GM23338 (cell line): ENCODE measurements around the gene KHSRP. TPM values are rescaled to one million over a fixed set of nuclear protein-coding genes. Genes with fewer than 3 reads are reported as not detected.

ENCODE experiments used
- ATAC-seq: fragments of 200-7000 bp; cut with Tn5 transposase; 3 replicates; pipeline ENCODE4 v1.9.1; 2020
- DNase-seq: peaks from one replicate; pipeline ENCODE4 v3.0.0-alpha.2; 2015; ENCODE audit warnings: low spot score
- H2AFZ ChIP-seq: fragments of 200-600 bp; sonication (generic); 2 replicates; pipeline ENCODE4 v1.8.0; 2016; ENCODE audit warnings: antibody characterized with exemption, mild to moderate bottlenecking, moderate library complexity
- H3F3A ChIP-seq: fragments of 200-600 bp; sonication (generic); replicated peaks from 2 replicates; pipeline ENCODE4 v1.8.0; 2017; ENCODE audit warnings: antibody characterized with exemption, mixed run types, low read depth
- H3K27ac ChIP-seq: fragments of 200-600 bp; sonication (generic); 2 replicates; pipeline ENCODE4 v1.6.1; 2016; ENCODE audit warnings: low read depth
- H3K27me3 ChIP-seq: fragments of 200-600 bp; sonication (generic); 2 replicates; pipeline ENCODE4 v1.8.0; 2016; ENCODE audit warnings: mild to moderate bottlenecking, mixed run types, moderate library complexity; ENCODE audit not compliant: insufficient read depth
- H3K36me3 ChIP-seq: fragments of 200-600 bp; sonication (generic); 2 replicates; pipeline ENCODE4 v1.8.0; 2016; ENCODE audit warnings: mild to moderate bottlenecking; ENCODE audit not compliant: insufficient read depth
- H3K4me1 ChIP-seq: fragments of 200-600 bp; sonication (generic); 2 replicates; pipeline ENCODE4 v1.8.0; 2016; ENCODE audit warnings: mild to moderate bottlenecking, moderate library complexity; ENCODE audit not compliant: insufficient read depth
- H3K4me2 ChIP-seq: fragments of 200-600 bp; sonication (generic); 2 replicates; pipeline ENCODE4 v1.7.1; 2017; ENCODE audit warnings: mixed run types
- H3K4me3 ChIP-seq: fragments of 200-600 bp; sonication (generic); 2 replicates; pipeline ENCODE4 v1.6.1; 2016; ENCODE audit warnings: mixed run types
- H3K79me2 ChIP-seq: fragments of 200-600 bp; sonication (generic); replicated peaks from 2 replicates; pipeline ENCODE4 v1.8.0; 2017; ENCODE audit warnings: mild to moderate bottlenecking; ENCODE audit not compliant: insufficient read depth
- H3K9me2 ChIP-seq: fragments of 200-600 bp; sonication (generic); 2 replicates; pipeline ENCODE4 v1.8.0; 2017; ENCODE audit not compliant: insufficient read depth
- H4K20me1 ChIP-seq: fragments of 200-600 bp; sonication (generic); replicated peaks from 2 replicates; pipeline ENCODE4 v1.8.0; 2017; ENCODE audit warnings: mild to moderate bottlenecking; ENCODE audit not compliant: insufficient read depth
- H3K27ac Mint-ChIP-seq: 2 replicates; pipeline ENCODE4 v1.8.0; 2020; ENCODE audit warnings: inconsistent platforms, mild to moderate bottlenecking, moderate library complexity, mixed read lengths
- H3K27me3 Mint-ChIP-seq: 3 replicates; pipeline ENCODE4 v1.8.0; 2022; ENCODE audit warnings: low read depth, mild to moderate bottlenecking, moderate library complexity, mixed read lengths, inconsistent platforms; ENCODE audit not compliant: insufficient read depth, poor library complexity
- H3K36me3 Mint-ChIP-seq: 3 replicates; pipeline ENCODE4 v1.8.0; 2021; ENCODE audit warnings: low read depth, mild to moderate bottlenecking, inconsistent platforms, moderate library complexity, mixed read lengths
- H3K4me1 Mint-ChIP-seq: 3 replicates; pipeline ENCODE4 v1.8.0; 2020; ENCODE audit warnings: mild to moderate bottlenecking, inconsistent platforms, mixed read lengths
- H3K4me3 Mint-ChIP-seq: 3 replicates; pipeline ENCODE4 v1.8.0; 2021; ENCODE audit warnings: moderate library complexity, mild to moderate bottlenecking, inconsistent platforms, mixed read lengths
- H3K9me3 Mint-ChIP-seq: 3 replicates; pipeline ENCODE4 v1.8.0; 2020; ENCODE audit warnings: moderate library complexity, mild to moderate bottlenecking, inconsistent platforms, mixed read lengths
- CREB1 ChIP-seq: fragments of 250-450 bp; sonication (Bioruptor Pico); IDR thresholded peaks from 2 replicates; pipeline ENCODE4 v1.5.0; 2020; ENCODE audit warnings: low read depth, mild to moderate bottlenecking, moderate library complexity
- EZH2 ChIP-seq: fragments of 200-600 bp; sonication (generic); IDR thresholded peaks from one replicate; pipeline ENCODE4 v1.8.0; 2017; ENCODE audit warnings: antibody characterized with exemption, mild to moderate bottlenecking, low read depth; ENCODE audit not compliant: unreplicated experiment
- EZH2phosphoT487 ChIP-seq: fragments of 200-600 bp; sonication (generic); IDR thresholded peaks from one replicate; pipeline ENCODE4 v1.8.1; 2018; ENCODE audit warnings: antibody characterized with exemption; ENCODE audit not compliant: unreplicated experiment
- POLR2AphosphoS5 ChIP-seq: IDR thresholded peaks from 2 replicates; pipeline ENCODE4 v1.6.1; 2016; ENCODE audit warnings: antibody characterized with exemption, low read depth
- STAT1 ChIP-seq: IDR thresholded peaks from one replicate; pipeline ENCODE4 v1.6.1; 2016; ENCODE audit warnings: antibody characterized with exemption; ENCODE audit not compliant: unreplicated experiment
- ZNF114 ChIP-seq: fragments of 250-450 bp; sonication (Bioruptor Pico); IDR thresholded peaks from 2 replicates; pipeline ENCODE4 v1.5.0; 2020; ENCODE audit warnings: mild to moderate bottlenecking, moderate library complexity
- ZNF331 ChIP-seq: fragments of 250-450 bp; sonication (Bioruptor Pico); IDR thresholded peaks from 2 replicates; pipeline ENCODE4 v1.5.0; 2020; ENCODE audit warnings: low read depth, mild to moderate bottlenecking, moderate library complexity
- polyA plus RNA-seq: library from polyadenylated mRNA; unstranded; fragments of >200 nt; fragmentation: Nextera tagmentation; extraction: Ambion mirVana; gene quantifications from 2 replicates; pipeline ENCODE4 v1.2.1, GENCODE V29; 2016
- total RNA-seq: library from RNA; depleted of rRNA; stranded (reverse); fragments of >200 nt; shearing (Covaris generic); gene quantifications from 2 replicates; pipeline ENCODE4 v1.2.3, GENCODE V29; 2014
- TF ChIP-seq, protein P1 (sequence below): IDR thresholded peaks from 2 replicates; pipeline ENCODE4 v1.6.1; 2016; ENCODE audit warnings: antibody characterized with exemption
- TF ChIP-seq, protein P2 (sequence below): fragments of 250-450 bp; sonication (Bioruptor Pico); IDR thresholded peaks from 2 replicates; pipeline ENCODE4 v1.5.0; 2020; ENCODE audit warnings: mild to moderate bottlenecking, moderate library complexity
- TF ChIP-seq, protein P3 (sequence below), 2 experiments: fragments of 200-600 bp in 1 of 2; sonication (generic) in 1 of 2; conservative IDR thresholded peaks; 2 replicates each; pipeline versions ENCODE4 v1.5.1 to v1.6.1; 2016 to 2017; ENCODE audit warnings: antibody characterized with exemption in 2 of 2, low read depth in 2 of 2, mild to moderate bottlenecking in 2 of 2, moderate library complexity in 1 of 2
- TF ChIP-seq, protein P4 (sequence below): IDR thresholded peaks from one replicate; pipeline ENCODE4 v1.6.1; 2018; ENCODE audit warnings: antibody characterized with exemption; ENCODE audit not compliant: unreplicated experiment

Gene KHSRP
- total and polyA plus RNA-seq, 2 experiments from 2014 or later = 129 to 359 TPM

DNA sequence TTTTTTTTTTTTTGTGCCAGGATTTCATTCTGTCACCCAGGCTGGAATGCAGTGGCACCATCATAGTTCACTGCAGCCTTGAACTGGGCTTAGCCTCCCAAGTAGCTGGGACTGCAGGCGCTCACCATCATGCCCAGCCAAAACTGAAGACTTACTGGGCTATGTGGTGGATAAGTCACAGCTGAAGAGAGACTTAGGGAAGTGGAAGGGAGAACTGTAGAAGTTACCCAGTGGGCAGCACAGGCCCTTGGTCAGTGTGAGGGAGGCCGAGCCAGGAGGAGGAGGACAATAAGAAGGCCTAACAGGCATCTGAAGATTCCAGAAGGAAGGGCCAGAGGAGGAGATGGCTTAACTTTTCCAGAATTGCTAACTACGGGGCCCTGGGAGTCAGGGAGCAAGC is 44.9 kb downstream of the KHSRP start:
- H3K4me1 ChIP-seq = peaks cover under 1% of the 10 kb centered on the region; the same call in 1 of the 2 replicates
- H3K27me3 Mint-ChIP-seq = peaks cover 3% of the 10 kb centered on the region
- no peak overlapping the region for H3K27ac ChIP-seq
- peaks cover 15% of the 10 kb centered on the region for H3K36me3 ChIP-seq
- no peak for TF ChIP-seq POLR2AphosphoS5
- TF ChIP-seq CREB1 (CRISPR knock-in tag) = no peak
- TF ChIP-seq, protein P1, sequence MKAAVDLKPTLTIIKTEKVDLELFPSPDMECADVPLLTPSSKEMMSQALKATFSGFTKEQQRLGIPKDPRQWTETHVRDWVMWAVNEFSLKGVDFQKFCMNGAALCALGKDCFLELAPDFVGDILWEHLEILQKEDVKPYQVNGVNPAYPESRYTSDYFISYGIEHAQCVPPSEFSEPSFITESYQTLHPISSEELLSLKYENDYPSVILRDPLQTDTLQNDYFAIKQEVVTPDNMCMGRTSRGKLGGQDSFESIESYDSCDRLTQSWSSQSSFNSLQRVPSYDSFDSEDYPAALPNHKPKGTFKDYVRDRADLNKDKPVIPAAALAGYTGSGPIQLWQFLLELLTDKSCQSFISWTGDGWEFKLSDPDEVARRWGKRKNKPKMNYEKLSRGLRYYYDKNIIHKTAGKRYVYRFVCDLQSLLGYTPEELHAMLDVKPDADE = no peak
- TF ChIP-seq ZNF331 (CRISPR knock-in tag) = no peak
- TF ChIP-seq, protein P2, sequence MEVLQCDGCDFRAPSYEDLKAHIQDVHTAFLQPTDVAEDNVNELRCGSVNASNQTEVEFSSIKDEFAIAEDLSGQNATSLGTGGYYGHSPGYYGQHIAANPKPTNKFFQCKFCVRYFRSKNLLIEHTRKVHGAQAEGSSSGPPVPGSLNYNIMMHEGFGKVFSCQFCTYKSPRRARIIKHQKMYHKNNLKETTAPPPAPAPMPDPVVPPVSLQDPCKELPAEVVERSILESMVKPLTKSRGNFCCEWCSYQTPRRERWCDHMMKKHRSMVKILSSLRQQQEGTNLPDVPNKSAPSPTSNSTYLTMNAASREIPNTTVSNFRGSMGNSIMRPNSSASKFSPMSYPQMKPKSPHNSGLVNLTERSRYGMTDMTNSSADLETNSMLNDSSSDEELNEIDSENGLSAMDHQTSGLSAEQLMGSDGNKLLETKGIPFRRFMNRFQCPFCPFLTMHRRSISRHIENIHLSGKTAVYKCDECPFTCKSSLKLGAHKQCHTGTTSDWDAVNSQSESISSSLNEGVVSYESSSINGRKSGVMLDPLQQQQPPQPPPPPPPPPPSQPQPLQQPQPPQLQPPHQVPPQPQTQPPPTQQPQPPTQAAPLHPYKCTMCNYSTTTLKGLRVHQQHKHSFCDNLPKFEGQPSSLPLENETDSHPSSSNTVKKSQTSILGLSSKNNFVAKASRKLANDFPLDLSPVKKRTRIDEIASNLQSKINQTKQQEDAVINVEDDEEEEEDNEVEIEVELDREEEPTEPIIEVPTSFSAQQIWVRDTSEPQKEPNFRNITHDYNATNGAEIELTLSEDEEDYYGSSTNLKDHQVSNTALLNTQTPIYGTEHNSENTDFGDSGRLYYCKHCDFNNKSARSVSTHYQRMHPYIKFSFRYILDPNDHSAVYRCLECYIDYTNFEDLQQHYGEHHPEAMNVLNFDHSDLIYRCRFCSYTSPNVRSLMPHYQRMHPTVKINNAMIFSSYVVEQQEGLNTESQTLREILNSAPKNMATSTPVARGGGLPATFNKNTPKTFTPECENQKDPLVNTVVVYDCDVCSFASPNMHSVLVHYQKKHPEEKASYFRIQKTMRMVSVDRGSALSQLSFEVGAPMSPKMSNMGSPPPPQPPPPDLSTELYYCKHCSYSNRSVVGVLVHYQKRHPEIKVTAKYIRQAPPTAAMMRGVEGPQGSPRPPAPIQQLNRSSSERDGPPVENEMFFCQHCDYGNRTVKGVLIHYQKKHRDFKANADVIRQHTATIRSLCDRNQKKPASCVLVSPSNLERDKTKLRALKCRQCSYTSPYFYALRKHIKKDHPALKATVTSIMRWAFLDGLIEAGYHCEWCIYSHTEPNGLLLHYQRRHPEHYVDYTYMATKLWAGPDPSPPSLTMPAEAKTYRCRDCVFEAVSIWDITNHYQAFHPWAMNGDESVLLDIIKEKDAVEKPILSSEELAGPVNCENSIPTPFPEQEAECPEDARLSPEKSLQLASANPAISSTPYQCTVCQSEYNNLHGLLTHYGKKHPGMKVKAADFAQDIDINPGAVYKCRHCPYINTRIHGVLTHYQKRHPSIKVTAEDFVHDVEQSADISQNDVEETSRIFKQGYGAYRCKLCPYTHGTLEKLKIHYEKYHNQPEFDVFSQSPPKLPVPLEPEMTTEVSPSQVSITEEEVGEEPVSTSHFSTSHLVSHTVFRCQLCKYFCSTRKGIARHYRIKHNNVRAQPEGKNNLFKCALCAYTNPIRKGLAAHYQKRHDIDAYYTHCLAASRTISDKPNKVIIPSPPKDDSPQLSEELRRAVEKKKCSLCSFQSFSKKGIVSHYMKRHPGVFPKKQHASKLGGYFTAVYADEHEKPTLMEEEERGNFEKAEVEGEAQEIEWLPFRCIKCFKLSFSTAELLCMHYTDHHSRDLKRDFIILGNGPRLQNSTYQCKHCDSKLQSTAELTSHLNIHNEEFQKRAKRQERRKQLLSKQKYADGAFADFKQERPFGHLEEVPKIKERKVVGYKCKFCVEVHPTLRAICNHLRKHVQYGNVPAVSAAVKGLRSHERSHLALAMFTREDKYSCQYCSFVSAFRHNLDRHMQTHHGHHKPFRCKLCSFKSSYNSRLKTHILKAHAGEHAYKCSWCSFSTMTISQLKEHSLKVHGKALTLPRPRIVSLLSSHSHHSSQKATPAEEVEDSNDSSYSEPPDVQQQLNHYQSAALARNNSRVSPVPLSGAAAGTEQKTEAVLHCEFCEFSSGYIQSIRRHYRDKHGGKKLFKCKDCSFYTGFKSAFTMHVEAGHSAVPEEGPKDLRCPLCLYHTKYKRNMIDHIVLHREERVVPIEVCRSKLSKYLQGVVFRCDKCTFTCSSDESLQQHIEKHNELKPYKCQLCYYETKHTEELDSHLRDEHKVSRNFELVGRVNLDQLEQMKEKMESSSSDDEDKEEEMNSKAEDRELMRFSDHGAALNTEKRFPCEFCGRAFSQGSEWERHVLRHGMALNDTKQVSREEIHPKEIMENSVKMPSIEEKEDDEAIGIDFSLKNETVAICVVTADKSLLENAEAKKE = no peak
- no peak for TF ChIP-seq ZNF114 (CRISPR knock-in tag)
- no peak for TF ChIP-seq STAT1
- no peak for TF ChIP-seq EZH2phosphoT487
- TF ChIP-seq, protein P3, sequence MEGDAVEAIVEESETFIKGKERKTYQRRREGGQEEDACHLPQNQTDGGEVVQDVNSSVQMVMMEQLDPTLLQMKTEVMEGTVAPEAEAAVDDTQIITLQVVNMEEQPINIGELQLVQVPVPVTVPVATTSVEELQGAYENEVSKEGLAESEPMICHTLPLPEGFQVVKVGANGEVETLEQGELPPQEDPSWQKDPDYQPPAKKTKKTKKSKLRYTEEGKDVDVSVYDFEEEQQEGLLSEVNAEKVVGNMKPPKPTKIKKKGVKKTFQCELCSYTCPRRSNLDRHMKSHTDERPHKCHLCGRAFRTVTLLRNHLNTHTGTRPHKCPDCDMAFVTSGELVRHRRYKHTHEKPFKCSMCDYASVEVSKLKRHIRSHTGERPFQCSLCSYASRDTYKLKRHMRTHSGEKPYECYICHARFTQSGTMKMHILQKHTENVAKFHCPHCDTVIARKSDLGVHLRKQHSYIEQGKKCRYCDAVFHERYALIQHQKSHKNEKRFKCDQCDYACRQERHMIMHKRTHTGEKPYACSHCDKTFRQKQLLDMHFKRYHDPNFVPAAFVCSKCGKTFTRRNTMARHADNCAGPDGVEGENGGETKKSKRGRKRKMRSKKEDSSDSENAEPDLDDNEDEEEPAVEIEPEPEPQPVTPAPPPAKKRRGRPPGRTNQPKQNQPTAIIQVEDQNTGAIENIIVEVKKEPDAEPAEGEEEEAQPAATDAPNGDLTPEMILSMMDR (conservative IDR thresholded peaks at IDR 0.05; ENCODE audit: low read depth in 2 of 2) = no peak
- no peak for TF ChIP-seq EZH2
- TF ChIP-seq, protein P4, sequence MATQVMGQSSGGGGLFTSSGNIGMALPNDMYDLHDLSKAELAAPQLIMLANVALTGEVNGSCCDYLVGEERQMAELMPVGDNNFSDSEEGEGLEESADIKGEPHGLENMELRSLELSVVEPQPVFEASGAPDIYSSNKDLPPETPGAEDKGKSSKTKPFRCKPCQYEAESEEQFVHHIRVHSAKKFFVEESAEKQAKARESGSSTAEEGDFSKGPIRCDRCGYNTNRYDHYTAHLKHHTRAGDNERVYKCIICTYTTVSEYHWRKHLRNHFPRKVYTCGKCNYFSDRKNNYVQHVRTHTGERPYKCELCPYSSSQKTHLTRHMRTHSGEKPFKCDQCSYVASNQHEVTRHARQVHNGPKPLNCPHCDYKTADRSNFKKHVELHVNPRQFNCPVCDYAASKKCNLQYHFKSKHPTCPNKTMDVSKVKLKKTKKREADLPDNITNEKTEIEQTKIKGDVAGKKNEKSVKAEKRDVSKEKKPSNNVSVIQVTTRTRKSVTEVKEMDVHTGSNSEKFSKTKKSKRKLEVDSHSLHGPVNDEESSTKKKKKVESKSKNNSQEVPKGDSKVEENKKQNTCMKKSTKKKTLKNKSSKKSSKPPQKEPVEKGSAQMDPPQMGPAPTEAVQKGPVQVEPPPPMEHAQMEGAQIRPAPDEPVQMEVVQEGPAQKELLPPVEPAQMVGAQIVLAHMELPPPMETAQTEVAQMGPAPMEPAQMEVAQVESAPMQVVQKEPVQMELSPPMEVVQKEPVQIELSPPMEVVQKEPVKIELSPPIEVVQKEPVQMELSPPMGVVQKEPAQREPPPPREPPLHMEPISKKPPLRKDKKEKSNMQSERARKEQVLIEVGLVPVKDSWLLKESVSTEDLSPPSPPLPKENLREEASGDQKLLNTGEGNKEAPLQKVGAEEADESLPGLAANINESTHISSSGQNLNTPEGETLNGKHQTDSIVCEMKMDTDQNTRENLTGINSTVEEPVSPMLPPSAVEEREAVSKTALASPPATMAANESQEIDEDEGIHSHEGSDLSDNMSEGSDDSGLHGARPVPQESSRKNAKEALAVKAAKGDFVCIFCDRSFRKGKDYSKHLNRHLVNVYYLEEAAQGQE = no peak
- no peaks in the 10 kb centered on the region for H3K27me3 ChIP-seq
- DNase-seq (no peak), ATAC-seq (no peak)
- peaks cover 3% of the 10 kb centered on the region for H3K9me3 Mint-ChIP-seq
- peaks cover 15% of the 10 kb centered on the region for H3K4me1 Mint-ChIP-seq
- H3K9me2 ChIP-seq = no peaks in the 10 kb centered on the region
- H2AFZ ChIP-seq = no peak overlapping the region
- H3K36me3 Mint-ChIP-seq = peaks cover 60% of the 10 kb centered on the region
- H3K4me3 ChIP-seq = no peak overlapping the region
- no peaks in the 10 kb centered on the region for H3F3A ChIP-seq
- no peak overlapping the region for H3K27ac Mint-ChIP-seq
- H3K4me2 ChIP-seq = no peak overlapping the region
- H3K4me3 Mint-ChIP-seq = no peak overlapping the region
- 0 out of 2 replicates have a peak, but pooled peaks cover 3% of the 10 kb centered on the region for H4K20me1 ChIP-seq
- no peaks in the 10 kb centered on the region for H3K79me2 ChIP-seq
